ENCODE data around the gene PUM1. TPM values are rescaled to one million over a fixed set of nuclear protein-coding genes. Genes with fewer than 3 reads are reported as not detected.

Gene PUM1
- total RNA-seq, 4 donors from 2014 or later, result 66.7 to 121 (median 83.9) TPM

GRCh38 chr1:31004231-31004621 is 61.3 kb downstream of the PUM1 start:
- TF ChIP-seq, protein P1, sequence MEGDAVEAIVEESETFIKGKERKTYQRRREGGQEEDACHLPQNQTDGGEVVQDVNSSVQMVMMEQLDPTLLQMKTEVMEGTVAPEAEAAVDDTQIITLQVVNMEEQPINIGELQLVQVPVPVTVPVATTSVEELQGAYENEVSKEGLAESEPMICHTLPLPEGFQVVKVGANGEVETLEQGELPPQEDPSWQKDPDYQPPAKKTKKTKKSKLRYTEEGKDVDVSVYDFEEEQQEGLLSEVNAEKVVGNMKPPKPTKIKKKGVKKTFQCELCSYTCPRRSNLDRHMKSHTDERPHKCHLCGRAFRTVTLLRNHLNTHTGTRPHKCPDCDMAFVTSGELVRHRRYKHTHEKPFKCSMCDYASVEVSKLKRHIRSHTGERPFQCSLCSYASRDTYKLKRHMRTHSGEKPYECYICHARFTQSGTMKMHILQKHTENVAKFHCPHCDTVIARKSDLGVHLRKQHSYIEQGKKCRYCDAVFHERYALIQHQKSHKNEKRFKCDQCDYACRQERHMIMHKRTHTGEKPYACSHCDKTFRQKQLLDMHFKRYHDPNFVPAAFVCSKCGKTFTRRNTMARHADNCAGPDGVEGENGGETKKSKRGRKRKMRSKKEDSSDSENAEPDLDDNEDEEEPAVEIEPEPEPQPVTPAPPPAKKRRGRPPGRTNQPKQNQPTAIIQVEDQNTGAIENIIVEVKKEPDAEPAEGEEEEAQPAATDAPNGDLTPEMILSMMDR (IDR thresholded peaks at IDR 0.05), result no peak
- no peak for DNase-seq (ENCODE audit: low spot score)
- ATAC-seq (ENCODE audit: low FRiP score), result no peak

GRCh38 chr1:31003613-31004230 is 61.8 kb downstream of the PUM1 start:
- ATAC-seq (ENCODE audit: low FRiP score) (no peak), DNase-seq (ENCODE audit: low spot score) (no peak)
- TF ChIP-seq, protein P1 (IDR thresholded peaks at IDR 0.05), result no peak

DNA sequence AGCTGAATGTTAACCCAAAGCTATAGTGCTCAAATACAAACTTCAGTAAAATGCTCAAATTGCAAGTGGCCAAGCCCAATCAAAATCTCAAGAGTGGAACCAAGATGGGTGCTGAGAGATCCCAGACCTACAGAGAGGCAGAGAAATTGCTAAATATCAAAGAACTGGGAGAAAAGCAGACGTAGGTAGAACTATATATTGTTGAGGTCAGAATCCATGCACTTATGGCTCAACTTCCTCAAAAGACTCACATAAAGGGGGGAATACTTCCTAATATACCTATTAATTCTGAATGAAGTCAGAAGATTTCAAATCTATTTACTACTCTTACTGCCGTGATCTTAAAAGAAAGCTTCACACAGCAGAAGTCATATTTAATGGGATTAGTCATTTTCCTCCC is 65.2 kb downstream of the PUM1 start:
- TF ChIP-seq, protein P1 (IDR thresholded peaks at IDR 0.05), result no peak
- DNase-seq (ENCODE audit: low spot score), result no peak
- no peak for ATAC-seq (ENCODE audit: low FRiP score)

GRCh38 chr1:30998887-30999286 is 66.6 kb downstream of the PUM1 start:
- DNase-seq (ENCODE audit: low spot score) (no peak), ATAC-seq (ENCODE audit: low FRiP score) (no peak)
- TF ChIP-seq, protein P1 (IDR thresholded peaks at IDR 0.05), result no peak

- no peak for DNase-seq (ENCODE audit: low spot score)
- no peak for ATAC-seq (ENCODE audit: low FRiP score)
- TF ChIP-seq, protein P1 (IDR thresholded peaks at IDR 0.05), result no peak
Observed at GRCh38 chr1:30998171-30998570, 67.3 kb downstream of the PUM1 start.

DNA sequence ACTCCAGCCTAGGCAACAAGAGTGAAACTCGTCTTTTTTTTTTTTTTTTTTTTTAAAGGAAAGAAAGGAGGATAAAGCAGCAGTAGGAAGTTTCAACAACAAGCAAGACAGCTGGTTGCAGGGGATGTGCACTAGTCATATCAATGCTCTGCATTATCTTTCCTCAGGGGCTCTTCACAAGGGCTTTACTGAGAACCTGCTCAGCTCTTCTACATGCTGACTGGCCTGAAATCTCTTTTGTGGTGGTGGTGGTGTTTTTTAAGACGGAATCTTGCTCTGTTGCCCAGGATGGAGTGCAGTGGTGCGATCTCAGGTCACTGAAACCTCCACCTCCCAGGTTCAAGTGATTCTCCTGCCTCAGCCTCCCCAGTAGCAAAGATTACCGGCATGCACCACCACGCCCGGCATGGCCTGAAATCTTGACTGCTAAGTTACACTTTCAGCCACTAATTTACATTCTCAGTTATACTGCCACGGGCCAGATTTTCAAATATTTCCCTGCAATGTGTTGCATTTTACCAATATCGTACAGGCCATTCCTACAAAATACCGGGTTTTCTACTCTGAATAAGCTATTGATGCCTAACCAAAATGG is 68.0 kb downstream of the PUM1 start:
- ATAC-seq (ENCODE audit: low FRiP score) (no peak), DNase-seq (ENCODE audit: low spot score) (no peak)
- TF ChIP-seq, protein P1 (IDR thresholded peaks at IDR 0.05), result no peak

- DNase-seq (ENCODE audit: low spot score) (no peak), ATAC-seq (ENCODE audit: low FRiP score) (no peak)
- TF ChIP-seq, protein P1 (IDR thresholded peaks at IDR 0.05), result no peak
Observed at GRCh38 chr1:30995990-30996612, 69.4 kb downstream of the PUM1 start.

All from omental fat pad (tissue), 4 donors.